ENCODE data around the gene FBXO47. TPM values are rescaled to one million over a fixed set of nuclear protein-coding genes. Genes with fewer than 3 reads are reported as not detected.

The FBXO47 gene
- total and polyA plus RNA-seq, 12 donors = not detected

DNA sequence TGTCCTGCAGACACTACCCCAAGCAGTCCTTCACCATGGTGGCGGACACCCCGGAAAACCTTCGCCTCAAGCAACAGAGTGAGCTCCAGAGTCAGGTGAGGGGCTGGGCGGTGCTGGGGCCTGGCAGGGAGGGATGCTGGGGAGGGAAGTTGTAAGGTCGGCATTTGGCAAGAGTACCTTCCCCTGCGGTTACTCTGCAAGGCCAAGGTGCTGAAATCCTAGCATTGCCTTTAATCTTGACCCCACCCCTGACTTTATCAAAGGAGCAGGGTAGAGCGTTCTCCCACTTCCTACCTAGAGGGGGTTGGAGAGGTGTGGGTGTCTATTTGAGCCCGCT lies 76.8 kb downstream of the FBXO47 start:
- intact Hi-C loops (cut with DNase I) = no loop called here
- no peak for TF ChIP-seq POLR2A (IDR thresholded peaks at IDR 0.05)
- TF ChIP-seq, protein P1, sequence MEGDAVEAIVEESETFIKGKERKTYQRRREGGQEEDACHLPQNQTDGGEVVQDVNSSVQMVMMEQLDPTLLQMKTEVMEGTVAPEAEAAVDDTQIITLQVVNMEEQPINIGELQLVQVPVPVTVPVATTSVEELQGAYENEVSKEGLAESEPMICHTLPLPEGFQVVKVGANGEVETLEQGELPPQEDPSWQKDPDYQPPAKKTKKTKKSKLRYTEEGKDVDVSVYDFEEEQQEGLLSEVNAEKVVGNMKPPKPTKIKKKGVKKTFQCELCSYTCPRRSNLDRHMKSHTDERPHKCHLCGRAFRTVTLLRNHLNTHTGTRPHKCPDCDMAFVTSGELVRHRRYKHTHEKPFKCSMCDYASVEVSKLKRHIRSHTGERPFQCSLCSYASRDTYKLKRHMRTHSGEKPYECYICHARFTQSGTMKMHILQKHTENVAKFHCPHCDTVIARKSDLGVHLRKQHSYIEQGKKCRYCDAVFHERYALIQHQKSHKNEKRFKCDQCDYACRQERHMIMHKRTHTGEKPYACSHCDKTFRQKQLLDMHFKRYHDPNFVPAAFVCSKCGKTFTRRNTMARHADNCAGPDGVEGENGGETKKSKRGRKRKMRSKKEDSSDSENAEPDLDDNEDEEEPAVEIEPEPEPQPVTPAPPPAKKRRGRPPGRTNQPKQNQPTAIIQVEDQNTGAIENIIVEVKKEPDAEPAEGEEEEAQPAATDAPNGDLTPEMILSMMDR (IDR thresholded peaks at IDR 0.05) = no peak
- Histone ChIP-seq H3K36me3 (replicated peaks in 1 of 2) (peaks cover 0 to 51% of the 10 kb centered on the region in 2 donors), H3K27me3 (no peaks in the 10 kb centered on the region), H3K27ac (peak overlapping the region in 1 of 5 donors; percentile 18), H3K4me3 (no peak overlapping the region), H3K9me3 (replicated peaks in 1 of 3) (no peaks in the 10 kb centered on the region), H3K4me1 (replicated peaks in 1 of 2) (peaks cover 22 to 40% of the 10 kb centered on the region in 2 donors)
- 78 to 100% (median 85%) methylated on average over 4 to 8 of the region's 8 CpGs for WGBS, 4 donors
- DNase-seq = no peak

DNA sequence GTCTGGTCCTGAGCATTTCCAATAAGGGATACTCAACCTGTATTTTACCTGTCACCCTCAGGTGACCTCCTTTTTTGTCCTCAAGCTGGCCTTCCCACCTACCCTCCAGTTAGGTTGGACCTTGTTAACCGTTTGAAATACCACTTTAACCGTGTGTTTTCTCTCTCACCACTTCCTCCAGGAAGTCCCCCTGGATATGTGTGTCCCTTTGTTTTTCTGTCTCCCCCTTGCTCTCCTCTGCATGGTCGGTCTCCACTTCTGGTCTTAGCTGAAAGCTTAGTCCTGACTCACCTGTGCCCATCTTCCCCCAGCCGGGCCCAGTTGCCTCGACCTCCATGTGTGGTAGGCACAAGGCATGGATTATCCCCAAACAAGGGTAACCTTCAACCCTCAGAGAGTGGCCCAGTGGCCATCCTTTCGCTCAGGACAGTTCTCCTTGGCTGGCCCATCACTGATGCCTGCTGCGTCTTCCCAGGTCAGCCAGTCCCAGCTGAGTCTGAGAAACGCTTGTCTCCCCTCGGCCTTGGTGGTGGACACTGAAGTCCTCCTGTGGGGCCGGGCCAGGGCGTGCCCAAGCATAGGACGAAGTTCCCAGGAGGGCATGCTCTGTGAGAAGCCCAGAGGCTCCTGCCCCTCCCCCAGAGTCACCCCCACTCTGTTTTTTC lies 77.3 kb downstream of the FBXO47 start:
- no peak for DNase-seq
- H3K36me3 ChIP-seq (replicated peaks in 1 of 2) = peaks cover 0 to 48% of the 10 kb centered on the region in 2 donors
- WGBS, 4 donors = 83 to 86% (median 85%) methylated on average over 7 to 12 of the region's 12 CpGs
- peak overlapping the region in 1 of 5 donors; percentile 18 for H3K27ac ChIP-seq
- H3K9me3 ChIP-seq (replicated peaks in 1 of 3) = no peaks in the 10 kb centered on the region
- H3K27me3 ChIP-seq = no peaks in the 10 kb centered on the region
- intact Hi-C loops (cut with DNase I) = no loop called here
- TF ChIP-seq, protein P1 (IDR thresholded peaks at IDR 0.05) = no peak
- TF ChIP-seq POLR2A (IDR thresholded peaks at IDR 0.05) = no peak
- H3K4me3 ChIP-seq = no peak overlapping the region
- H3K4me1 ChIP-seq (replicated peaks in 1 of 2) = peaks cover 27 to 45% of the 10 kb centered on the region in 2 donors

DNA sequence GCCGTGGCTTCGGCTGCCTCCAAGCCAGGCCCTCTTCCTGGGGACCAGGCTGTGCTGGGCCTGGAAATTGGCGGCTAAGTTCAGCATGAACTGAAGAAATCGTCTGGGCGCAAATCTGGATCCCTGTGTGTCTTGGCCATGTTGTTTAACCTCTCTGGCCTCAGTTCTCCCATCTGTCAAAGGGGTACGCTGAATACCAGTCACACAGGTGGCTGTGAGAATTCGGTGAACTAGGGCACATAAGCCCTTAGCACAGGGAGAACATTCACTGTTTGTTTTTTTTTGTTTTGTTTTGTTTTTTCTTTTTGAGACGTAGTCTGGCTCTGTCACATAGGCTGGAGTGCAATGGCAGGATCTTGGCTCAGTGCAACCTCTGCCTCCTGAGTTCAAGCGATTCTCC lies 78.4 kb downstream of the FBXO47 start:
- Histone ChIP-seq H3K36me3 (replicated peaks in 1 of 2) (peaks cover 0 to 42% of the 10 kb centered on the region in 2 donors), H3K4me1 (replicated peaks in 1 of 2) (peaks cover 21 to 46% of the 10 kb centered on the region in 2 donors), H3K27ac (no peak overlapping the region), H3K4me3 (no peak overlapping the region), H3K9me3 (replicated peaks in 1 of 3) (no peaks in the 10 kb centered on the region), H3K27me3 (no peaks in the 10 kb centered on the region)
- no peak for DNase-seq
- TF ChIP-seq, protein P1 (IDR thresholded peaks at IDR 0.05) = no peak
- no peak for TF ChIP-seq POLR2A (IDR thresholded peaks at IDR 0.05)
- WGBS, 4 donors = 85 to 93% (median 89%) methylated on average over 8 to 9 of the region's 9 CpGs
- intact Hi-C loops (cut with DNase I) = no loop called here

DNA sequence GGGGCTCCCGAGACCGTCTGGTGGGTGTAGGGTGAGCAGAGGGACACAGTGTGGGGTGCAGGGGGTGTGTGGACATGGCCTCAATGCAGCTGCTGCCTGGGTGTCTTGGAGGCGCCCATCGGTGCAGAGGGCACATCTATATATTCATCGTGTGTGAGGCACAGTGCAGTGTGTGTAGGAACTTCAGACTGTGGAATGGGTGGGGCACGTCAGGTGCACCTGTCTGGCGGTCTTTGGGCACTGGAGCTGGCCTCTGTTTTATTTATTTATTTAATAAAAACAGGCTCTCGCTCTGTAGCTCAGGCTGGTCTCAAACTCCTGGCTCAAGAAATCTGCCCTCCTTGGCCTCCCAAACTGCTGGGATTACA lies 80.6 kb downstream of the FBXO47 start:
- H3K4me3 ChIP-seq = no peak overlapping the region
- intact Hi-C loops (cut with DNase I) = no loop called here
- peak overlapping the region in 1 of 5 donors; percentile 1 for H3K27ac ChIP-seq
- no peaks in the 10 kb centered on the region for H3K27me3 ChIP-seq
- H3K4me1 ChIP-seq (replicated peaks in 1 of 2) = peaks cover 24 to 49% of the 10 kb centered on the region in 2 donors
- no peak for DNase-seq
- 81 to 90% (median 84%) methylated on average over 8 of the region's 8 CpGs for WGBS, 4 donors
- H3K9me3 ChIP-seq (replicated peaks in 1 of 3) = no peaks in the 10 kb centered on the region
- peaks cover 0 to 28% of the 10 kb centered on the region in 2 donors for H3K36me3 ChIP-seq (replicated peaks in 1 of 2)
- no peak for TF ChIP-seq POLR2A (IDR thresholded peaks at IDR 0.05)
- TF ChIP-seq, protein P1 (IDR thresholded peaks at IDR 0.05) = no peak

Small RNA genes lying within 50 kb of the gene (microRNA-seq; reads per million reads assigned to microRNA genes)
- 0 to 0.85 (median 0) reads per million in 3 donors for gene MIR6779

Small RNA genes lying within 50 kb of the gene (small RNA-seq; reads per million reads assigned to genes)
- gene MIR6779 = 0 reads per million in 2 donors

Other genes starting within 250 kb of the FBXO47 start
- 10 to 100 TPM in 7 of 9 donors, 1 to 10 TPM in 2; 7.2 to 78.7 (median 43.1) TPM for gene CISD3, start 237.1 kb downstream of the FBXO47 start, total RNA-seq
- 10 to 100 TPM; 36.1 to 45.7 (median 43.2) TPM for gene CISD3, start 237.1 kb downstream of the FBXO47 start, polyA plus RNA-seq
- 10 to 100 TPM in 7 of 9 donors, 1 to 10 TPM in 2; 7.4 to 82.3 (median 16.2) TPM for gene PCGF2, start 219.1 kb downstream of the FBXO47 start, total RNA-seq
- 100 to 1,000 TPM in 2 of 3 donors, 10 to 100 TPM in 1; 13.4 to 233 (median 144) TPM for gene PCGF2, start 219.1 kb downstream of the FBXO47 start, polyA plus RNA-seq
- gene PSMB3, start 214.7 kb downstream of the FBXO47 start, total RNA-seq = 100 to 1,000 TPM; 138 to 403 (median 236) TPM
- 100 to 1,000 TPM; 240 to 556 (median 328) TPM for gene PSMB3, start 214.7 kb downstream of the FBXO47 start, polyA plus RNA-seq
- 10 to 100 TPM; 32.4 to 92.4 (median 68.7) TPM for gene PIP4K2B, start 167.8 kb downstream of the FBXO47 start, total RNA-seq
- 10 to 100 TPM; 30.0 to 49.9 (median 44.0) TPM for gene PIP4K2B, start 167.8 kb downstream of the FBXO47 start, polyA plus RNA-seq
- 10 to 100 TPM in 8 of 9 donors, 1 to 10 TPM in 1; 4.5 to 21.8 (median 14.5) TPM for gene CWC25, start 142.1 kb downstream of the FBXO47 start, total RNA-seq
- 10 to 100 TPM; 20.7 to 47.8 (median 33.1) TPM for gene CWC25, start 142.1 kb downstream of the FBXO47 start, polyA plus RNA-seq
- 1,000 to 10,000 TPM in 7 of 9 donors, 100 to 1,000 TPM in 2; 927 to 2,492 (median 1,384) TPM for gene RPL23, start 113.7 kb downstream of the FBXO47 start, total RNA-seq
- 1,000 to 10,000 TPM; 2,027 to 3,246 (median 2,815) TPM for gene RPL23, start 113.7 kb downstream of the FBXO47 start, polyA plus RNA-seq
- 100 to 1,000 TPM in 5 of 9 donors, 10 to 100 TPM in 4; 36.4 to 123 (median 104) TPM for gene LASP1, start 97.3 kb downstream of the FBXO47 start, total RNA-seq
- gene LASP1, start 97.3 kb downstream of the FBXO47 start, polyA plus RNA-seq = 10 to 100 TPM; 36.3 to 65.1 (median 43.3) TPM
- 1 to 10 TPM; 1.3 to 5.0 (median 3.3) TPM for gene PLXDC1, start 184.2 kb upstream of the FBXO47 start, total RNA-seq
- 1 to 10 TPM; 1.5 to 5.6 (median 4.8) TPM for gene PLXDC1, start 184.2 kb upstream of the FBXO47 start, polyA plus RNA-seq
- gene ARL5C, start 198.8 kb upstream of the FBXO47 start, total RNA-seq = not detected
- gene ARL5C, start 198.8 kb upstream of the FBXO47 start, polyA plus RNA-seq = not detected
- gene CACNB1, start 230.3 kb upstream of the FBXO47 start, total RNA-seq = 1 to 10 TPM in 8 of 9 donors, under 1 TPM in 1; 0.85 to 9.1 (median 5.6) TPM
- 10 to 100 TPM in 2 of 3 donors, 1 to 10 TPM in 1; 3.8 to 28.8 (median 10.5) TPM for gene CACNB1, start 230.3 kb upstream of the FBXO47 start, polyA plus RNA-seq
- gene RPL19, start 232.9 kb upstream of the FBXO47 start, total RNA-seq = 1,000 to 10,000 TPM; 1,513 to 2,859 (median 2,411) TPM
- 1,000 to 10,000 TPM; 2,256 to 4,908 (median 2,700) TPM for gene RPL19, start 232.9 kb upstream of the FBXO47 start, polyA plus RNA-seq

All from adrenal gland (tissue), 12 donors.